OCI-LY3 (cell line): ENCODE measurements around the gene ARG2.

Experiments used
- H2AFZ ChIP-seq: fragments of 200-600, 300-600 bp; shearing (Covaris generic); 2 replicates; pipeline ENCODE4 v1.6.0; 2014; ENCODE audit warnings: antibody characterized with exemption, low read depth, low read length
- H3K27ac ChIP-seq: fragments of 200-600, 300-600 bp; sonication (generic); 2 replicates; pipeline ENCODE4 v1.5.1; 2014; ENCODE audit warnings: mild to moderate bottlenecking, low read length, moderate library complexity, mixed read lengths
- H3K27me3 ChIP-seq: fragments of 200-600, 300-600 bp; sonication (generic); 2 replicates; pipeline ENCODE4 v1.6.1; 2014; ENCODE audit warnings: low read depth, low read length, mixed read lengths
- H3K36me3 ChIP-seq: fragments of 200-600, 300-600 bp; sonication (generic); replicated peaks from 2 replicates; pipeline ENCODE3; 2014; ENCODE audit warnings: low read depth, low read length, mixed read lengths
- H3K4me1 ChIP-seq: fragments of 300-600, 200-600 bp; sonication (generic); 2 replicates; pipeline ENCODE4 v1.6.1; 2014; ENCODE audit warnings: low read length, mixed read lengths
- H3K4me2 ChIP-seq: fragments of 200-600, 300-600 bp; sonication (generic); 2 replicates; pipeline ENCODE4 v1.6.1; 2014; ENCODE audit warnings: low read length, mixed read lengths
- H3K4me3 ChIP-seq: fragments of 300-600, 200-600 bp; sonication (generic); 2 replicates; pipeline ENCODE4 v1.5.1; 2014; ENCODE audit warnings: antibody characterized with exemption, mild to moderate bottlenecking, low read length, moderate library complexity
- H3K79me2 ChIP-seq: fragments of 300-600, 200-600 bp; shearing (Covaris generic); 2 replicates; pipeline ENCODE4 v1.6.1; 2014; ENCODE audit warnings: mild to moderate bottlenecking, low read length, mixed read lengths
- H3K9ac ChIP-seq: fragments of 300-600, 200-600 bp; shearing (Covaris generic); 2 replicates; pipeline ENCODE4 v1.6.0; 2014; ENCODE audit warnings: mild to moderate bottlenecking, low read length, moderate library complexity
- H3K9me3 ChIP-seq: fragments of 200-600, 300-600 bp; shearing (Covaris generic); 2 replicates; pipeline ENCODE4 v1.6.1; 2014; ENCODE audit warnings: low read length, mixed read lengths; ENCODE audit not compliant: insufficient read depth
- H4K20me1 ChIP-seq: fragments of 200-600, 300-600 bp; sonication (generic); 2 replicates; pipeline ENCODE4 v1.6.1; 2016; ENCODE audit warnings: low read length, mixed read lengths; ENCODE audit not compliant: insufficient read depth
- CTCF ChIP-seq: fragments of 200-600, 300-600 bp; sonication (generic); IDR thresholded peaks from 2 replicates; pipeline ENCODE4 v1.5.1; 2014; ENCODE audit warnings: antibody characterized with exemption, low read length, low read depth
- EZH2phosphoT487 ChIP-seq: fragments of 200-600 bp; shearing (Covaris generic); IDR thresholded peaks from 2 replicates; pipeline ENCODE4 v1.6.1; 2018; ENCODE audit warnings: antibody characterized with exemption, mixed run types, low read depth

ARG2 gene

GRCh38 chr14:67575684-67576083 is 44.0 kb upstream of the ARG2 start:
- no peaks in the 10 kb centered on the region for H4K20me1 ChIP-seq
- TF ChIP-seq EZH2phosphoT487 (no peak), CTCF (peak; percentile 24; the same call in 1 of the 2 replicates)
- no peaks in the 10 kb centered on the region for H3K27me3 ChIP-seq
- no peak overlapping the region for H3K4me3 ChIP-seq
- H3K9ac ChIP-seq, result no peak overlapping the region
- H3K4me2 ChIP-seq, result peak overlapping the region; percentile 7
- peaks cover 10% of the 10 kb centered on the region for H3K4me1 ChIP-seq
- no peaks in the 10 kb centered on the region for H3K9me3 ChIP-seq
- H3K79me2 ChIP-seq, result no peaks in the 10 kb centered on the region
- no peaks in the 10 kb centered on the region for H3K36me3 ChIP-seq
- no peak overlapping the region for H3K27ac ChIP-seq
- no peak overlapping the region for H2AFZ ChIP-seq

GRCh38 chr14:67576216-67576955 is 43.3 kb upstream of the ARG2 start:
- H4K20me1 ChIP-seq, result no peaks in the 10 kb centered on the region
- no peak overlapping the region for H3K4me3 ChIP-seq
- H3K36me3 ChIP-seq, result no peaks in the 10 kb centered on the region
- H3K79me2 ChIP-seq, result no peaks in the 10 kb centered on the region
- no peak overlapping the region for H2AFZ ChIP-seq
- no peak overlapping the region for H3K9ac ChIP-seq
- no peak overlapping the region for H3K27ac ChIP-seq
- peaks cover 10% of the 10 kb centered on the region for H3K4me1 ChIP-seq
- no peaks in the 10 kb centered on the region for H3K27me3 ChIP-seq
- H3K4me2 ChIP-seq, result peak overlapping the region; percentile 7; the same call in 1 of the 2 replicates
- TF ChIP-seq EZH2phosphoT487 (no peak), CTCF (no peak)
- H3K9me3 ChIP-seq, result no peaks in the 10 kb centered on the region

- TF ChIP-seq CTCF (no peak), EZH2phosphoT487 (no peak)
- H3K9me3 ChIP-seq, result no peaks in the 10 kb centered on the region
- no peaks in the 10 kb centered on the region for H3K27me3 ChIP-seq
- H3K4me1 ChIP-seq, result peaks cover 10% of the 10 kb centered on the region
- H3K9ac ChIP-seq, result no peak overlapping the region
- no peaks in the 10 kb centered on the region for H3K79me2 ChIP-seq
- no peak overlapping the region for H3K4me3 ChIP-seq
- H3K27ac ChIP-seq, result no peak overlapping the region
- no peaks in the 10 kb centered on the region for H4K20me1 ChIP-seq
- no peaks in the 10 kb centered on the region for H3K36me3 ChIP-seq
- H2AFZ ChIP-seq, result no peak overlapping the region
- no peak overlapping the region for H3K4me2 ChIP-seq
Observed at GRCh38 chr14:67577181-67577808, 42.4 kb upstream of the ARG2 start.

- H3K4me3 ChIP-seq, result no peak overlapping the region
- H2AFZ ChIP-seq, result no peak overlapping the region
- no peaks in the 10 kb centered on the region for H3K36me3 ChIP-seq
- H3K4me2 ChIP-seq, result no peak overlapping the region
- no peaks in the 10 kb centered on the region for H3K9me3 ChIP-seq
- H3K9ac ChIP-seq, result no peak overlapping the region
- H3K79me2 ChIP-seq, result no peaks in the 10 kb centered on the region
- H3K27ac ChIP-seq, result no peak overlapping the region
- TF ChIP-seq EZH2phosphoT487 (no peak), CTCF (no peak)
- H3K27me3 ChIP-seq, result no peaks in the 10 kb centered on the region
- no peaks in the 10 kb centered on the region for H4K20me1 ChIP-seq
- peaks cover 10% of the 10 kb centered on the region for H3K4me1 ChIP-seq
Observed at GRCh38 chr14:67577909-67578749, 41.6 kb upstream of the ARG2 start.
